ENCODE measurements around the gene PNP.

The PNP gene

GRCh38 chr14:20424851-20425250, 44.4 kb upstream of the PNP start:
- Histone ChIP-seq H3K27me3 (ENCODE audit: low read depth, low read length) (no peaks in the 10 kb centered on the region), H3K79me2 (ENCODE audit: low read length) (no peaks in the 10 kb centered on the region), H3K27ac (ENCODE audit: low read length) (peak overlapping the region; percentile 18; the same call in 1 of the 2 replicates), H4K20me1 (ENCODE audit: insufficient read depth, low read length) (no peaks in the 10 kb centered on the region), H3K4me1 (ENCODE audit: low read length) (peaks cover 43% of the 10 kb centered on the region), H3K9ac (ENCODE audit: low read length) (no peak overlapping the region; the same call in 1 of the 2 replicates), H3K36me3 (replicated peaks; ENCODE audit: low read depth, low read length) (no peaks in the 10 kb centered on the region), H3K4me2 (ENCODE audit: low read length) (peak overlapping the region; percentile 32), H2AFZ (ENCODE audit: low read depth, low read length) (0 out of 2 replicates have a peak overlapping the region, but pooled peaks have one; percentile 4), H3K4me3 (ENCODE audit: low read length) (no peak overlapping the region), H3K9me3 (ENCODE audit: insufficient read depth, low read length) (no peaks in the 10 kb centered on the region)
- no peak for TF ChIP-seq EZH2phosphoT487 (IDR thresholded peaks at IDR 0.05; ENCODE audit: low read depth)
- no peak for TF ChIP-seq CTCF (IDR thresholded peaks at IDR 0.05; ENCODE audit: low read depth, low read length)

GRCh38 chr14:20427231-20428009, 41.8 kb upstream of the PNP start:
- H3K36me3 ChIP-seq (replicated peaks; ENCODE audit: low read depth, low read length): no peaks in the 10 kb centered on the region
- H3K4me1 ChIP-seq (ENCODE audit: low read length): peaks cover 49% of the 10 kb centered on the region
- no peak overlapping the region for H2AFZ ChIP-seq (ENCODE audit: low read depth, low read length)
- H3K27ac ChIP-seq (ENCODE audit: low read length): peak overlapping the region; percentile 94
- H3K4me3 ChIP-seq (ENCODE audit: low read length): peak overlapping the region; percentile 66
- no peaks in the 10 kb centered on the region for H3K27me3 ChIP-seq (ENCODE audit: low read depth, low read length)
- peak overlapping the region; percentile 91 for H3K4me2 ChIP-seq (ENCODE audit: low read length)
- no peaks in the 10 kb centered on the region for H3K79me2 ChIP-seq (ENCODE audit: low read length)
- H3K9me3 ChIP-seq (ENCODE audit: insufficient read depth, low read length): no peaks in the 10 kb centered on the region
- no peak for TF ChIP-seq EZH2phosphoT487 (IDR thresholded peaks at IDR 0.05; ENCODE audit: low read depth)
- no peak for TF ChIP-seq CTCF (IDR thresholded peaks at IDR 0.05; ENCODE audit: low read depth, low read length)
- peak overlapping the region; percentile 83 for H3K9ac ChIP-seq (ENCODE audit: low read length)
- no peaks in the 10 kb centered on the region for H4K20me1 ChIP-seq (ENCODE audit: insufficient read depth, low read length)

GRCh38 chr14:20428010-20428365, 41.2 kb upstream of the PNP start:
- Histone ChIP-seq H3K4me2 (ENCODE audit: low read length) (peak overlapping the region; percentile 68), H3K9me3 (ENCODE audit: insufficient read depth, low read length) (no peaks in the 10 kb centered on the region), H3K4me3 (ENCODE audit: low read length) (peak overlapping the region; percentile 42), H2AFZ (ENCODE audit: low read depth, low read length) (no peak overlapping the region), H3K9ac (ENCODE audit: low read length) (peak overlapping the region; percentile 83), H3K79me2 (ENCODE audit: low read length) (no peaks in the 10 kb centered on the region), H3K4me1 (ENCODE audit: low read length) (peaks cover 49% of the 10 kb centered on the region), H3K27ac (ENCODE audit: low read length) (peak overlapping the region; percentile 94), H4K20me1 (ENCODE audit: insufficient read depth, low read length) (no peaks in the 10 kb centered on the region), H3K27me3 (ENCODE audit: low read depth, low read length) (no peaks in the 10 kb centered on the region), H3K36me3 (replicated peaks; ENCODE audit: low read depth, low read length) (no peaks in the 10 kb centered on the region)
- no peak for TF ChIP-seq CTCF (IDR thresholded peaks at IDR 0.05; ENCODE audit: low read depth, low read length)

- Histone ChIP-seq H3K36me3 (replicated peaks; ENCODE audit: low read depth, low read length) (no peaks in the 10 kb centered on the region), H3K4me2 (ENCODE audit: low read length) (peak overlapping the region; percentile 68), H4K20me1 (ENCODE audit: insufficient read depth, low read length) (no peaks in the 10 kb centered on the region), H3K79me2 (ENCODE audit: low read length) (no peaks in the 10 kb centered on the region), H3K4me1 (ENCODE audit: low read length) (peaks cover 49% of the 10 kb centered on the region), H3K9ac (ENCODE audit: low read length) (peak overlapping the region; percentile 83; the same call in 1 of the 2 replicates), H3K27me3 (ENCODE audit: low read depth, low read length) (no peaks in the 10 kb centered on the region), H2AFZ (ENCODE audit: low read depth, low read length) (no peak overlapping the region; the same call in 1 of the 2 replicates), H3K4me3 (ENCODE audit: low read length) (0 out of 2 replicates have a peak overlapping the region, but pooled peaks have one; percentile 42), H3K9me3 (ENCODE audit: insufficient read depth, low read length) (no peaks in the 10 kb centered on the region), H3K27ac (ENCODE audit: low read length) (peak overlapping the region; percentile 94)
- TF ChIP-seq EZH2phosphoT487 (IDR thresholded peaks at IDR 0.05; ENCODE audit: low read depth) (no peak), CTCF (IDR thresholded peaks at IDR 0.05; ENCODE audit: low read depth, low read length) (no peak)
Observed at GRCh38 chr14:20428802-20429201, 40.4 kb upstream of the PNP start.

Data from OCI-LY3 (cell line).